SU-DHL-6 (cell line): Measurements from ENCODE around the gene LRRC17.

Experiments used
- EZH2phosphoT487 ChIP-seq: fragments of 200-600 bp; sonication (generic), shearing (Covaris generic); conservative IDR thresholded peaks from 2 replicates; pipeline ENCODE4 v1.6.1; 2018; ENCODE audit warnings: mild to moderate bottlenecking, antibody characterized with exemption, low read length, moderate library complexity, mixed read lengths
- TF ChIP-seq, protein P1 (sequence below): fragments of 200-600 bp; sonication (generic); IDR thresholded peaks from one replicate; pipeline ENCODE4 v1.5.1; 2017; ENCODE audit warnings: antibody characterized with exemption, mild to moderate bottlenecking, low read length, moderate library complexity; ENCODE audit not compliant: insufficient read depth, poor library complexity, severe bottlenecking

DNA sequence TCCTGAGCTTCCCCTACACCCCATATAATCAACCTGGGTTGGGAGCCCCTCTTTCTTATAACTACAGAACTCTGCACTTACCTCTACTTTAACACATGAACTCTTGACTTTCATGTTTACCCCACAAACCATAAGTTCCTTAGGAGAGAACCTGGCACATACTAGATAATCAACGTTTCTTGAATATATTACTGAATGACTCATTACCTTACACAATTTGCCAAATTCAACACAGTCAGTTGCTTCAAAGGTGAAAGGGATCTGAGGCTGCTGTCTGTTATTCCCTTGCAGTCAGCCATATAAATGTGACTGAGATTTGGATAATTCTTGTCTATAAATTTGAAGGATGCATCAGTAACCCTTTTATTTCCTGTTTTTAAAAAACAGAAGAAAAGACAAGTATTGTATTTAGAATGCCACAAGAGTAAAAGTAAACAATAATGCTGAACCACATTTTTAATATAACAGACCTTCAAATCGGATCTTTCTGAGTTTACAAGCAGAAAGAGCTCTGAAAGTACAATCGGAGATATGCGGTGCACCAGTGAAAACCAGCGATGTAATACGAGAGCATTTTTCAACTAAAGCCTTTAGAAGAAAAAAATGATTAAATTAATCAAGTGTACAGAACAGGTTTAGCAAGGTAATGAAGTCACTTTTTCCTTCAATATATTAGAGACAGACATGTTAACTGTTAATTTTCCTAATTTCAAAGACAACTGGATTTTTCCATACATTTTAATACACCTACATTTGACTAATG is 29.5 kb upstream of the LRRC17 start:
- TF ChIP-seq, protein P1, sequence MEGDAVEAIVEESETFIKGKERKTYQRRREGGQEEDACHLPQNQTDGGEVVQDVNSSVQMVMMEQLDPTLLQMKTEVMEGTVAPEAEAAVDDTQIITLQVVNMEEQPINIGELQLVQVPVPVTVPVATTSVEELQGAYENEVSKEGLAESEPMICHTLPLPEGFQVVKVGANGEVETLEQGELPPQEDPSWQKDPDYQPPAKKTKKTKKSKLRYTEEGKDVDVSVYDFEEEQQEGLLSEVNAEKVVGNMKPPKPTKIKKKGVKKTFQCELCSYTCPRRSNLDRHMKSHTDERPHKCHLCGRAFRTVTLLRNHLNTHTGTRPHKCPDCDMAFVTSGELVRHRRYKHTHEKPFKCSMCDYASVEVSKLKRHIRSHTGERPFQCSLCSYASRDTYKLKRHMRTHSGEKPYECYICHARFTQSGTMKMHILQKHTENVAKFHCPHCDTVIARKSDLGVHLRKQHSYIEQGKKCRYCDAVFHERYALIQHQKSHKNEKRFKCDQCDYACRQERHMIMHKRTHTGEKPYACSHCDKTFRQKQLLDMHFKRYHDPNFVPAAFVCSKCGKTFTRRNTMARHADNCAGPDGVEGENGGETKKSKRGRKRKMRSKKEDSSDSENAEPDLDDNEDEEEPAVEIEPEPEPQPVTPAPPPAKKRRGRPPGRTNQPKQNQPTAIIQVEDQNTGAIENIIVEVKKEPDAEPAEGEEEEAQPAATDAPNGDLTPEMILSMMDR = no peak
- no peak for TF ChIP-seq EZH2phosphoT487
